GM06990 (cell line): Measurements from ENCODE around the gene RNF13.

Source experiments
- DNase-seq: peaks from one replicate; pipeline ENCODE4 v3.0.0-alpha.2; 2011; ENCODE audit not compliant: insufficient read length; ENCODE audit errors: extremely low read depth
- H3K27me3 ChIP-seq: replicated peaks from 2 replicates; pipeline ENCODE4 v1.6.0; 2011; ENCODE audit warnings: low read length; ENCODE audit not compliant: control insufficient read depth, insufficient read depth
- H3K36me3 ChIP-seq: 2 replicates; pipeline ENCODE4 v1.5.1; 2011; ENCODE audit warnings: low read length; ENCODE audit not compliant: control insufficient read depth, insufficient read depth
- H3K4me3 ChIP-seq: replicated peaks from 2 replicates; pipeline ENCODE4 v1.5.1; 2011; ENCODE audit warnings: low read depth, mild to moderate bottlenecking, control low read depth, low read length
- CTCF ChIP-seq: IDR thresholded peaks from 2 replicates; pipeline ENCODE4 v1.5.1; 2011; ENCODE audit warnings: low read length, control low read depth, mild to moderate bottlenecking, inconsistent platforms; ENCODE audit not compliant: insufficient read depth, poor library complexity, severe bottlenecking

Gene RNF13

GRCh38 chr3:149858911-149859310 is 45.9 kb downstream of the RNF13 start:
- no peak overlapping the region for H3K4me3 ChIP-seq
- DNase-seq: no peak
- no peaks in the 10 kb centered on the region for H3K27me3 ChIP-seq
- H3K36me3 ChIP-seq: peaks cover 1% of the 10 kb centered on the region; the same call in 1 of the 2 replicates
- no peak for TF ChIP-seq CTCF

- no peak for TF ChIP-seq CTCF
- H3K27me3 ChIP-seq: no peaks in the 10 kb centered on the region
- H3K4me3 ChIP-seq: no peak overlapping the region
- no peak for DNase-seq
- no peaks in the 10 kb centered on the region for H3K36me3 ChIP-seq
Observed at GRCh38 chr3:149860881-149861280, 47.9 kb downstream of the RNF13 start.

- no peaks in the 10 kb centered on the region for H3K27me3 ChIP-seq
- no peak overlapping the region for H3K4me3 ChIP-seq
- no peak for DNase-seq
- no peak for TF ChIP-seq CTCF
- H3K36me3 ChIP-seq: no peaks in the 10 kb centered on the region
Observed at GRCh38 chr3:149867563-149867962, 54.5 kb downstream of the RNF13 start.

- no peaks in the 10 kb centered on the region for H3K27me3 ChIP-seq
- no peaks in the 10 kb centered on the region; the same call in 1 of the 2 replicates for H3K36me3 ChIP-seq
- no peak for DNase-seq
- H3K4me3 ChIP-seq: no peak overlapping the region
- no peak for TF ChIP-seq CTCF
Observed at GRCh38 chr3:149871855-149872254, 58.8 kb downstream of the RNF13 start.

DNA sequence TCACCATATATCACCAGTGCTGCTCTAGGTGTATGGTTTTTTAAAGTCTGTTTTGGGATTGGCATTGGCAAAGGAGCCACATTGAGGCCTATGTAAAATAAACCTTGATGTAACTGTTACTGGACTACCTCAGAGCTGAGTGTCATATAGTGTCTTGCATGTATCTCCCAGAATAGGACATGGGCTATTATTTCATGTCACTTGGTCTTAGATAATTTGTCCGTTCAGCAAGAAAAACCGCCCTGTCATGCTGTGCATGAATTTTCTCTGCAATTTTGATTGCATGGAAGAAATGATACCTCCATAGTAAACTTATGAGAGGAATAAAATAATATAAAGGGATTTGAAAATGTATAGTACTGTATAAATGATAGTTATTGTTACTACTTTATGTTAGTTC is 59.6 kb downstream of the RNF13 start:
- TF ChIP-seq CTCF: no peak
- no peak for DNase-seq
- Histone ChIP-seq H3K36me3 (no peaks in the 10 kb centered on the region; the same call in 1 of the 2 replicates), H3K4me3 (no peak overlapping the region), H3K27me3 (no peaks in the 10 kb centered on the region)

DNA sequence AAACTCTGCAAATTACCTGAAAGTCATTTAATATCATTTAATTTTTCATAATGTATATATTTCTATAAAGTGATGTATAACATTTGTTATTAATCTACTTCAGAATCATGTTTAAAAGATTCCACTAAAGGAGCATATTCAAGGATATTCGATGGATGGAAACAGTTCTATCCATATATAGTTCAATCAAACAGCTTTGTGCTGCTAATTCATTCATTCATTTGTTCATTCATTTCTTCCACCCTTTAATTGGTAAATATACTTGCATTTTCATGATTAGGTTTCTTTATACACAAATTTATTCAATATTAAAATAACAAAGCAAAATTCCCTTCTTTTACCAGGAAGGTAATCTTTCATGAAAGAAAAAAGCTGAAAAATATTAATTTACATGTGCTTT is 64.7 kb downstream of the RNF13 start:
- Histone ChIP-seq H3K27me3 (no peaks in the 10 kb centered on the region), H3K4me3 (no peak overlapping the region), H3K36me3 (no peaks in the 10 kb centered on the region; the same call in 1 of the 2 replicates)
- no peak for DNase-seq
- no peak for TF ChIP-seq CTCF
